Endothelial cell of umbilical vein (primary cell): ENCODE data around the gene SERPINA9.

ENCODE experiments used
- CTCF ChIP-seq, 2 donors: IDR thresholded peaks; 1 replicate in 1 of 2; 2 replicates in 1 of 2; pipeline ENCODE4 v1.5.1; 2011; ENCODE audit warnings: low read length in 2 of 2, mild to moderate bottlenecking in 2 of 2, moderate library complexity in 2 of 2, control low read depth in 1 of 2, inconsistent platforms in 1 of 2, low read depth in 1 of 2; ENCODE audit not compliant: insufficient read depth in 1 of 2; ENCODE audit errors: extremely low read depth in 1 of 2
- EZH2 ChIP-seq: IDR thresholded peaks from 2 replicates; pipeline ENCODE4 v1.6.1; 2012; ENCODE audit warnings: borderline replicate concordance, low read depth, mild to moderate bottlenecking, moderate library complexity, low read length, inconsistent platforms; ENCODE audit not compliant: severe bottlenecking
- MAX ChIP-seq: IDR thresholded peaks from 2 replicates; pipeline ENCODE4 v1.6.1; 2011; ENCODE audit not compliant: insufficient read depth, insufficient read length

GRCh38 chr14:94428610-94429009 is 47.4 kb downstream of the SERPINA9 start:
- no peak for TF ChIP-seq CTCF (IDR thresholded peaks at IDR 0.05; ENCODE audit: extremely low read depth in 1 of 2, insufficient read depth in 1 of 2, low read depth in 1 of 2, low read length in 2 of 2)
- TF ChIP-seq EZH2, result no peak
- no peak for TF ChIP-seq MAX
